Activated CD8-positive, alpha-beta T cell treated with anti-CD3 and anti-CD28 coated beads, Interleukin-2, amount 10 ng/mL, durations not matched to agents 7 days and 5 days (primary cell): ENCODE results near the gene PAX9. TPM values are rescaled to one million over a fixed set of nuclear protein-coding genes. Genes with fewer than 3 reads are reported as not detected.
A peak's percentile ranks its signal among the peaks of the same experiment; 100 is the strongest.

Experiments
- ATAC-seq: fragments of 150-1000 bp; cut with Tn5 transposase; one replicate; pipeline ENCODE4 v1.10.0; 2021; ENCODE audit warnings: moderate library complexity
- CTCF ChIA-PET: fragments of 350-600 bp; sonication (Branson Sonifier 250); formaldehyde crosslinking; loops from one replicate; lab custom pipeline; 2021; ENCODE audit warnings: antibody characterized with exemption; lab: Charles Lee
- POLR2A ChIA-PET: fragments of 350-600 bp; sonication (Branson Sonifier 250); formaldehyde crosslinking; loops from one replicate; lab custom pipeline; 2021; ENCODE audit warnings: antibody characterized with exemption; lab: Charles Lee
- DNase-seq: peaks from one replicate; pipeline ENCODE4 v3.0.0-alpha.2; 2020
- H3K27ac Mint-ChIP-seq: one replicate; pipeline ENCODE4 v1.8.0; 2021; ENCODE audit warnings: mild to moderate bottlenecking, mixed read lengths
- H3K27me3 Mint-ChIP-seq: one replicate; pipeline ENCODE4 v1.8.0; 2021; ENCODE audit warnings: low read depth, mixed read lengths
- H3K36me3 Mint-ChIP-seq: one replicate; pipeline ENCODE4 v1.8.0; 2021; ENCODE audit warnings: low read depth, mixed read lengths
- H3K4me1 Mint-ChIP-seq: one replicate; pipeline ENCODE4 v1.8.0; 2021; ENCODE audit warnings: low read depth, mixed read lengths
- H3K4me3 Mint-ChIP-seq: one replicate; pipeline ENCODE4 v1.8.0; 2021; ENCODE audit warnings: mild to moderate bottlenecking, mixed read lengths
- H3K9me3 Mint-ChIP-seq: one replicate; pipeline ENCODE4 v1.8.0; 2022; ENCODE audit warnings: mixed read lengths; ENCODE audit not compliant: insufficient read depth
- total RNA-seq, 2 experiments: library from RNA; stranded (reverse); gene quantifications; one replicate each; pipeline ENCODE4 v1.2.3, GENCODE V29; 2021

The PAX9 gene
- total RNA-seq, 2 experiments from 2014 or later: not detected

DNA sequence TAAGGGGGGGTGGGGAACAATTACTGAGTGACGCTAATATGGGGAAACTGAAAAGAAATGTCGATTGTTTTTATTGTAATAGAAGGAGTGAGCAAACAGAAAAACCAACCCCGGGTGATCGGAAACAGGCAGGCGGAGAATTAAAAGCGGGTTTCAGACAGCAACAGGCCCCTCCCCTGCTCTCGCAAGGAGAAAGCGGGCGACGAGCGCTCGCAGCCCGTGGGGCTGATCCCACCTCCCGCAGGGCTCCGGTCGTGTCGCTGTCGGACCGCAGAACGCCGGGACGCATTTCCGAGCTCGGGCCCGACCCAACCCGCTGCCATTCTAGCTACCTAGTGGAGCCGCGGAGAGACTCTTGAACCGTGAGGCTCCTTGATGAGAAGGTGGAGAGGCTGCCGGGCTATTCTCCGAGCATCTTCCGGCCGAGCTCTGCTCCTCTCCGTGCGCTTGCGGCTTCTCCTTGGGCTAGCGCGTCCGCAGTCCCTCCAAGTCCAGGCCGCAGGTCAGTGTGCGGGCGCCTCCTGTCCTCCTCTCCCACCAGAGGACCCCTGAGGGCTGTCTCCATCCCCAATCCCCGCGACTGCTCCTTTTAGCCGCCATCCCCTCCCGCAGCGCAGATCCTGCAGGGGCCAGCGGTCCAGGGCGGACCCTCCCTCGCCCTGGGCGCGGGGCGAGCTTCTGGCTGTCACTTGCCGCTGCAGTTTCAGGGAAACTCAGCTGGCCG is 4.1 kb upstream of the PAX9 start:
- Mint-ChIP-seq H3K4me3 (no peak overlapping the region), H3K36me3 (peaks cover 23% of the 10 kb centered on the region), H3K4me1 (peaks cover 20% of the 10 kb centered on the region), H3K27me3 (peaks cover 92% of the 10 kb centered on the region), H3K27ac (no peak overlapping the region), H3K9me3 (peaks cover 12% of the 10 kb centered on the region)
- ATAC-seq (no peak), DNase-seq (no peak)
- CTCF ChIA-PET: interaction anchor here (0.8 to 1.3 kb wide), 2 partner anchors 22 to 135 kb away, joined by 3 read pairs; no protein-coding TSS in a partner anchor
- POLR2A ChIA-PET: no interaction called here

DNA sequence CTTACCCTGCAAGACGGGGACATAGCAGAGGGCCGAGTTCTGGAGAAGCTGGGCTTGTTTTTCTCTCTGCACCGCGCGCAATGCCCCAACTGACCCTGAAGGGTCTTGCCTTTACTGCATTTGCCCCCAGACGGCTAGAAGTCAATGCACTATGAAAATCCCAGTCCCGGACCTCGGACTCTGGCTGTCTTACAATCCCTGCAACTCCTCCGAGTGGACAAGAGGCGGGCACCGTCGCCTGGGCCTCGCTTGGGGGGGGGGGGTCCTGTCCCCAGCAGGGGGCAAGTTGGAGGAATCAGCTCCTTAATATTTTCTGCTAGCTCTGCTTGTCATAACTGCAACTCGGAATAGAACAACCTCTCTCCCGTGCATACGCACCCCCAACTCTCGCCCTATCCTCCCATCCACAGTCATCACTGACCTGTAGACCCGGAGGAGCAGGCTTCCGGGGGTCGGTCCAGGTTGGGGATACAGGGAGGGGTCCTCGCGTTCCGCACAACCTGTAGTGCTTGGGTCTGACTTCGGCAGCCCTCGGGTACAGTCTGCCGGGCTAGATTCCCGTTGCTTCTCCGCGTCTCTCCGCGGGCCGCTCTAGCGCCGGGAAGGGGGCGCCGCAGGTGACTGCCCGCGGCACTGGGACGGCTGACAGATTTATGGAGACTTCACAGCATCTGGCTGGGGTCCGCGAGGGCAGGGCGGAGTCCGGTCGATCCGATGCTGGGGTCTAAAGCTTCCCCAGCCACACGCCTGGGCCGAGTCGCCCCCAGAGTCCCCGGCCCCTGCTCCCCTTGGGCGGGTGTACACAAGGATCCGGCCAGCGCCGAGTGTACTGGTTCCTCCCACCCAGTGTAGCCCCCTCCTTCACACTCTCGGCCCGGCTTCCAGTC is 3.3 kb upstream of the PAX9 start:
- POLR2A ChIA-PET: no interaction called here
- H3K4me3 Mint-ChIP-seq: no peak overlapping the region
- H3K9me3 Mint-ChIP-seq: peaks cover 12% of the 10 kb centered on the region
- H3K27me3 Mint-ChIP-seq: peaks cover 91% of the 10 kb centered on the region
- ATAC-seq: no peak
- CTCF ChIA-PET: interaction anchor here (1.3 kb wide), 1 partner anchor 136 kb away, joined by 3 read pairs; no protein-coding TSS in a partner anchor
- no peak for DNase-seq
- H3K36me3 Mint-ChIP-seq: peaks cover 23% of the 10 kb centered on the region
- H3K27ac Mint-ChIP-seq: peak overlapping the region; percentile 43
- H3K4me1 Mint-ChIP-seq: peaks cover 22% of the 10 kb centered on the region

DNA sequence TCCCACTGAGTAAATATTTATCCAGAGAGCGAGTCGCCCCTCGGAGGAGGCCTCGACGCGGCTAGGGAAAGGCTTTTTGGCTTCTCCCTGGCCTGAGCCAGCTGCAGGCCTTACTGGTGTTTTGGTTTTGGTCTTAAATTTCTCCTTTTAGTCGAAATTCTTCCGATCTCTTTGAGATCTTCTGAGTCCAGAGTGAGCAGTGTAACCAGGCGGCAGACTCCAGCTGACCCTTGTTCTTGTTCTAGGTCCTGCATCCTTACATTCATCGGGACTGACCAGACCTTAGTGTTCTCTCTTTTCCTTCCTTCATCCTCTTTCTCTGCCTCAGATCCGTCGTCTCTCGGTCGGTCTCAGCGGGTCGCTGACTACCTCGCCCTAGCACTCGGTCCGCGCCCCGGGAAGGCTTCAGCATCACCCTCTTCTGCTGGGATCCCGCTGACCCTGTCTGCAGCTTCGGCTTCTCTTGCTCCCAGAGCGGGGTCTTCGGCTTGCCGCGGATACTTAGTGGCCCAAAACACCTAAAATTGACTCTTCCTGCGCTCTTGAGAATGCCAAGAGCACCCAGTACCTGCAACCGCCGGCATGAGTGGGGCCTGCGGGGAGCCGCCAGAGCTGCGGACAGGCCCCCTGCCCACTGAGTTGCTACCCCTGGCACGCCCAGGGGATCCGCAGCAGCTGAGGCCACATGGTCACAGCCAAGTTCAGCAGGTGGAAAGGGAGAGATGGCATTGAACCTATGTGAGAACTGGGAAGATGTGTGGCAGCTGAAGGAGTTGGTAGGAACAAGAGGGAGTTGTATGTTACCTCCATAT is 2.4 kb upstream of the PAX9 start:
- ChIA-PET CTCF (no interaction called here), POLR2A (no interaction called here)
- peaks cover 93% of the 10 kb centered on the region for H3K27me3 Mint-ChIP-seq
- DNase-seq: no peak
- peaks cover 29% of the 10 kb centered on the region for H3K4me1 Mint-ChIP-seq
- ATAC-seq: no peak
- peaks cover 12% of the 10 kb centered on the region for H3K9me3 Mint-ChIP-seq
- no peak overlapping the region for H3K4me3 Mint-ChIP-seq
- H3K27ac Mint-ChIP-seq: peak overlapping the region; percentile 41
- H3K36me3 Mint-ChIP-seq: peaks cover 30% of the 10 kb centered on the region

DNA sequence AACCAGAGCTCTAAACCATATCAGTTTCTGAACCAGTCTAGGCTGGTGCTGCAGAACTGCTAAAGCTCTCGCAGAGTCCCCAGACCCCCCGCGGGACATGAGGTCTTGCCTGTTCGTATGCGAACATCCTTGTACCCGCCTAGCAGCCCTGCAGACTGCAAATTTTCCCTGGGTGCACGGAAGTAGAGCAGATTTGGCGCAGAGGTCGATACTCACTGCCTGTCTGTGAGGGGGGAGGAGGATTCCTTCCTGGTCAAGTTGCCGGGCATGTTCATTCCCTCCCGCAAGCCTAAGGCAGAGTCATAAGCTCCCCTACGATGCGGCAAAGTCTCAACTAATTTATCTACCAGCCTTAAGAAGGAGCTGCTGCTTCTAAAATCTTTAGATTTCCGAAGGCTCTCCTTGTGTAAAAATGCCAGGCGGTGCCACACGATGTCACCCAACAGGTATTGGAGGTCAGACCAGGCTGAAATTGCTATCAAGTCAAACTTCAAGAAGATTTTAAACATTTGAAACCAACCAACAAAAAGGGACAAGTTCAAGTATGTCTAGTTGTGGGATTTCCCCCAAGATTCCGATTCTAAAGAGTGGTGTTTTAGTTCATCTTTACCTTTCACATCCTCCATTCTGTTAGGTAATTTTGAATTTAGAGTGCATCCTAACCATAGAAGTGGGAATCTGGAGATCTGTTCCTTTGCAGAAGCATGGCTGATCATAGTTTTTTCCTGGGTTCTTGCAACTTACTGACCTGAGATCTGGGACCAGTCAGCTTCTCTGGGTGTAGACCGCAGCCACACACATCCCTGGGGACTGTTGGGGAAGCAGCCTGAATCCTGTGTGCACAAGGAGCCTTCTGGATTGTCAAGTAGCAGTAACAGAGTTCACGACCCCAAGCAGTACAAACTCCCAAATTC is 1.6 kb upstream of the PAX9 start:
- peaks cover 9% of the 10 kb centered on the region for H3K9me3 Mint-ChIP-seq
- peaks cover 95% of the 10 kb centered on the region for H3K27me3 Mint-ChIP-seq
- no peak overlapping the region for H3K4me3 Mint-ChIP-seq
- DNase-seq (no peak), ATAC-seq (no peak)
- H3K27ac Mint-ChIP-seq: no peak overlapping the region
- POLR2A ChIA-PET: no interaction called here
- peaks cover 28% of the 10 kb centered on the region for H3K4me1 Mint-ChIP-seq
- CTCF ChIA-PET: no interaction called here
- H3K36me3 Mint-ChIP-seq: peaks cover 30% of the 10 kb centered on the region

DNA sequence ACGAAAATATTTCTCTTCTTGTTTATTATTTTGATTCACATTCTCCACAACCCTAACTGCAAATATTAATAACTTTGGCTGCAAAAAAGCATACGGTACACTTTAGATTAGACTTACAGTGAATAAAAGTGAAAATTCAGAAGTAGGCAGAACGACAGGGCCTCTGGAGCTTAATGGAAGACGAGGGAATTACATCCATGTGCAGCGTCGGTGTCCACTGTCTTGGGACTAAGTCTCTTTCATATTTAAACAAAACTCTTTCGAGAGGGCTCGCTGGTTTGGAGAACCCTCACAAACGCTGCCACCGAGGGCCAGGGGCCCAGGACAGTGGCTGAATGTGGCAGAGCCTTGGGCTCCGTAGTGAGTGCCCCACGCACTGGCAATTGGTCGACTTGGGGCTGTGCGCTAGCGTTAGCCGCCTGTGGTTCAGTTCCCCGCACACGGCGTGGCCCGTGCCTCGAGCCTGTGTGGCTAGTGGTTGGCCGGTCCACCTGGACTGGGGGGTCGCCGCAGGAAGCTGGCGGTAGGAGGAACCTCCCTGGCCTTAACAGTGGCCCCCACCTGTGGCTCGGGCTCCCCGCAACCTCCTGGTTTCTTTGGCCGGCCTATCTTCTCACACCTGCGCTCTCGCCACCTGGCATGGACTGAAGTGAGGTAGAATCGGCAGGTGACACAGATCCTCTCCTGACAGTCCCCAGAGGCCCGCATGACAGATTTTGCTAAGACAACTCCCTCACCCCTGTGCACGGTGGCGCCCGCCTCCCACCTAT is 739 bp upstream of the PAX9 start:
- DNase-seq: no peak
- Mint-ChIP-seq H3K4me3 (peak overlapping the region; percentile 43), H3K9me3 (peaks cover 5% of the 10 kb centered on the region), H3K27me3 (peaks cover 94% of the 10 kb centered on the region), H3K4me1 (peaks cover 20% of the 10 kb centered on the region), H3K27ac (no peak overlapping the region), H3K36me3 (peaks cover 23% of the 10 kb centered on the region)
- ChIA-PET POLR2A (no interaction called here), CTCF (no interaction called here)
- no peak for ATAC-seq

DNA sequence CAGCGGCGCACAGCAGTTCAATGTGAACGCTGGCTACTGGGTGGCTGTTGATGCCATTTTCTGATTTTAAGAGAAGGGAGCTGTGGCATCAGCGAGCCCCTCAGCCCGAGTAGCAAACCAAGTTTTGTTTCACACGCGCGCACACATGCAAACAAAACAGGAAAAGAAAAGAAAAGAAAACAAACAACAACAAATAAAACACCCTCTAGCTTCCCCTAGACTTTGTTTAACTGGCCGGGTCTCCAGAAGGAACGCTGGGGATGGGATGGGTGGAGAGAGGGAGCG is 540 bp downstream of the PAX9 start:
- H3K9me3 Mint-ChIP-seq: peaks cover 5% of the 10 kb centered on the region
- DNase-seq (no peak), ATAC-seq (no peak)
- H3K27ac Mint-ChIP-seq: no peak overlapping the region
- H3K4me1 Mint-ChIP-seq: peaks cover 19% of the 10 kb centered on the region
- H3K36me3 Mint-ChIP-seq: peaks cover 22% of the 10 kb centered on the region
- peak overlapping the region; percentile 22 for H3K4me3 Mint-ChIP-seq
- POLR2A ChIA-PET: no interaction called here
- CTCF ChIA-PET: no interaction called here
- peaks cover 89% of the 10 kb centered on the region for H3K27me3 Mint-ChIP-seq

DNA sequence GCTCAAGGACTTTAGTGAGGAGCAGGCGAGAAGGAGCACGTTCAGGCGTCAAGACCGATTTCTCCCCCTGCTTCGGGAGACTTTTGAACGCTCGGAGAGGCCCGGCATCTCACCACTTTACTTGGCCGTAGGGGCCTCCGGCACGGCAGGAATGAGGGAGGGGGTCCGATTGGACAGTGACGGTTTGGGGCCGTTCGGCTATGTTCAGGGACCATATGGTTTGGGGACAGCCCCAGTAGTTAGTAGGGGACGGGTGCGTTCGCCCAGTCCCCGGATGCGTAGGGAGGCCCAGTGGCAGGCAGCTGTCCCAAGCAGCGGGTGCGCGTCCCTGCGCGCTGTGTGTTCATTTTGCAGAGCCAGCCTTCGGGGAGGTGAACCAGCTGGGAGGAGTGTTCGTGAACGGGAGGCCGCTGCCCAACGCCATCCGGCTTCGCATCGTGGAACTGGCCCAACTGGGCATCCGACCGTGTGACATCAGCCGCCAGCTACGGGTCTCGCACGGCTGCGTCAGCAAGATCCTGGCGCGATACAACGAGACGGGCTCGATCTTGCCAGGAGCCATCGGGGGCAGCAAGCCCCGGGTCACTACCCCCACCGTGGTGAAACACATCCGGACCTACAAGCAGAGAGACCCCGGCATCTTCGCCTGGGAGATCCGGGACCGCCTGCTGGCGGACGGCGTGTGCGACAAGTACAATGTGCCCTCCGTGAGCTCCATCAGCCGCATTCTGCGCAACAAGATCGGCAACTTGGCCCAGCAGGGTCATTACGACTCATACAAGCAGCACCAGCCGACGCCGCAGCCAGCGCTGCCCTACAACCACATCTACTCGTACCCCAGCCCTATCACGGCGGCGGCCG is 1.1 kb downstream of the PAX9 start:
- DNase-seq: no peak
- peak overlapping the region; percentile 22 for H3K4me3 Mint-ChIP-seq

DNA sequence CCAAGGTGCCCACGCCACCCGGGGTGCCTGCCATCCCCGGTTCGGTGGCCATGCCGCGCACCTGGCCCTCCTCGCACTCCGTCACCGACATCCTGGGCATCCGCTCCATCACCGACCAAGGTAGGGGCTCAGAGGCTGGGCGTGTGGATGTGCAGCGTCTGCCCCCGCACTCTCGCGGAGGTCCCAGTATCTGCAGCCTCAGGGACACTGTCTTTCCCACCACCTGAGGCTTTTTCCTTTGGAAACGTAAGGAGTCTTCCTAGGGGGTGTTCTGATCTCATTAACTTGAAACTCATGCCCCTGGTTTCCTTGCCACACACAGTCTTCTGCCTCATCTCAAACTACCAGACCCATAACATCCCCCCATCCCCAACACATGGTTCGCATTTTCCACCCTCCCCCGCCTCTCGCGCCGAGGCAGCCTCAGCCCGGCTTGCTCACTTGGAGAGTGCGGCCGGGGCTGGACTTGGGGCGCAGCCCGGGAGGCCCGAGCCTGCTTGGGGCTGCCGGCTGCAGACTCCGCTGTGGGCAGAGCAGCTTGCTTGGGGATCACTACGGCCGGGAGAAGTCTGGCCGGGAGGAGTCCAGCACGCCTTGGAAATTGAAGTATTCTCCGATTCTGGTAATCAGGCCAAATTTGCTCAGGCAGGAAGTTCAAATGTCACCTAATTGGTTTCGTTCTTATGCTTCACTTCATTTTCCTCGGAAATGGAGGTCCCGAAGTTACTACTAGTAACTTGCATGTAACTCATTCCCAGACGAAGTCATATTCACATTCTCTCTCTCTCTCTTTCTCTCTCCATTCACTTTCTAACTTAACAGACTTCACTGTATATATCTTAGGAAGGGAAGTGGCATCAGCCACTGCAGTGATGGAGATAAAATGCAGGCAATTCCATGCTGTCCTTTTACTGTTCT is 2.0 kb downstream of the PAX9 start:
- POLR2A ChIA-PET: no interaction called here
- H3K27ac Mint-ChIP-seq: peak overlapping the region; percentile 37
- peaks cover 83% of the 10 kb centered on the region for H3K27me3 Mint-ChIP-seq
- CTCF ChIA-PET: no interaction called here
- ATAC-seq (no peak), DNase-seq (no peak)
- peaks cover 22% of the 10 kb centered on the region for H3K36me3 Mint-ChIP-seq
- H3K4me1 Mint-ChIP-seq: peaks cover 19% of the 10 kb centered on the region
- peaks cover 5% of the 10 kb centered on the region for H3K9me3 Mint-ChIP-seq
- H3K4me3 Mint-ChIP-seq: peak overlapping the region; percentile 45

More for the DNA sequence above, 1.1 kb downstream of the PAX9 start:
- Mint-ChIP-seq H3K27ac (no peak overlapping the region), H3K27me3 (peaks cover 89% of the 10 kb centered on the region), H3K36me3 (peaks cover 22% of the 10 kb centered on the region), H3K9me3 (peaks cover 5% of the 10 kb centered on the region), H3K4me1 (peaks cover 19% of the 10 kb centered on the region)
- no peak for ATAC-seq
- ChIA-PET CTCF (no interaction called here), POLR2A (no interaction called here)

DNA sequence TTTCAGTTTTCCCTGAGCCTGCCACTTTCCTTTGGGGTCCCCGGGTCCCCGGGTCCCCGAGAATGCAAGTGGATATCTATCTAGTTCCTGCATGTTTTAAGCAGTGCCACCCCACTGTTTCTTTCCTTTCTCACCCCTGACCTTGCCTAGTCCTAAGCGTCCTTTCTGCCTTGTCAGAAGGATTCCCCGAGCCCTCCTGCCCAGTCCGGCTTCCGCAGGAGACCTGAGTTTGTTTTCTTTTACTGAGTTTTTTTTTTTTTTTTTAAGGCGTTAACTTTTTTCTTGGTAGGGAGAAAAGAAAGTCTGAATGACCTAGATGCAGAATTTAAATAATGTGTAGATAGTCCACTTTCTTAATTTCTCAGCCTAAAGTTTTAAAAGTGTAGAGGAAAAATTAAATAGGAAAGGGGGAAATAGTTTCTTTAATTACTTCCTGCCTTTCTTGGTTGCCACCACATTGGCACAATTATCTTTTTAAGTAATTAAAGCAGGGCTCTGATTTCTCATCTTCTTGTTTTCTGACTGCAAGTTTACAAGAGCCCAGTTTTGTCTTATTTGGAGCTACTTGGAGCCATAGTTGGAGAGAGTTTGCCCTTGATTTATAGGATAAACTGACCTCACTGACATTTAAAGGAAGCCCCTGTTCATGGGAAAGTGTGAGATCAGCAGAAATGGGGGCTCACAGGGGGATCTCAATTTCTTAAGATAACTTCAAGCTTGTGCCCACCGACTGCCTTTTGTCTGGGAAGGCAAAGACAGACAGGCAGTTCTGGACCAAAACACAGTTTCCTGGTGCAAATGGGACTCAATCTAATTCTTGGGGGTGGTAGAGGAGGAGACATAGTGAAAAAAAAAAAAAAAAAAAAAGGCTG is 2.9 kb downstream of the PAX9 start:
- peaks cover 5% of the 10 kb centered on the region for H3K9me3 Mint-ChIP-seq
- peaks cover 19% of the 10 kb centered on the region for H3K36me3 Mint-ChIP-seq
- no peak overlapping the region for H3K27ac Mint-ChIP-seq
- DNase-seq: no peak
- ATAC-seq: no peak
- H3K27me3 Mint-ChIP-seq: peaks cover 75% of the 10 kb centered on the region
- ChIA-PET CTCF (no interaction called here), POLR2A (no interaction called here)
- H3K4me1 Mint-ChIP-seq: peaks cover 17% of the 10 kb centered on the region
- peak overlapping the region; percentile 24 for H3K4me3 Mint-ChIP-seq
